ENCODE measurements around the gene ME3. TPM values are rescaled to one million over a fixed set of nuclear protein-coding genes. Genes with fewer than 3 reads are reported as not detected.

The ME3 gene
- total RNA-seq, 1 experiment from 2014 or later = 0.30 TPM

- RAD21 ChIA-PET (ENCODE audit: low non-redundant PET in 1 of 2, low total read pairs in 2 of 2, uncharacterized antibody in 2 of 2, unreplicated experiment in 2 of 2) = no interaction called here
- intact Hi-C loops (cut with micrococcal nuclease) = no loop called here
Observed at GRCh38 chr11:86644291-86644690, 28.1 kb downstream of the ME3 start.

More at GRCh38 chr11:86644291-86644690, 28.1 kb downstream of the ME3 start:
- POLR2A ChIA-PET = no interaction called here
- Histone ChIP-seq H3K27ac (ENCODE audit: low read depth, low read length) (no peak overlapping the region), H4K20me1 (ENCODE audit: insufficient read depth) (no peaks in the 10 kb centered on the region), H3K79me2 (ENCODE audit: insufficient read depth, low read length) (no peaks in the 10 kb centered on the region), H3K27me3 (ENCODE audit: insufficient read depth, low read length) (no peaks in the 10 kb centered on the region), H2AFZ (ENCODE audit: low read depth, low read length, poor library complexity, severe bottlenecking) (no peak overlapping the region), H3K36me3 (ENCODE audit: control insufficient read depth in 1 of 2, insufficient read depth in 2 of 2, low read length in 2 of 2) (no peaks in the 10 kb centered on the region), H3K9me3 (ENCODE audit: control insufficient read depth in 1 of 2, insufficient read depth in 1 of 2, low read depth in 1 of 2, low read length in 2 of 2) (no peaks in the 10 kb centered on the region), H3K9me2 (ENCODE audit: insufficient read depth) (no peaks in the 10 kb centered on the region), H3K9ac (ENCODE audit: low read length) (no peak overlapping the region), H3K4me2 (ENCODE audit: low read length) (no peak overlapping the region), H3K4me1 (ENCODE audit: control insufficient read depth in 1 of 2, insufficient read depth in 2 of 2, low read length in 2 of 2) (no peaks in the 10 kb centered on the region), H3K4me3 (replicated peaks in 1 of 2; ENCODE audit: low read depth in 1 of 2, low read length in 2 of 2) (no peak overlapping the region)
- BruUV-seq (replicated peaks) = no TSS peak
- CTCF ChIA-PET = no interaction called here
- ATAC-seq (no peak), DNase-seq (ENCODE audit: low read depth, low spot score) (no peak)
- no peak for TF ChIP-seq FOSL1 (IDR thresholded peaks at IDR 0.05; ENCODE audit: low read depth)
- TF ChIP-seq POLR2AphosphoS5 (IDR thresholded peaks at IDR 0.05; ENCODE audit: low read depth, low read length) = no peak
- TF ChIP-seq TCF7L2 (IDR thresholded peaks at IDR 0.05; ENCODE audit: borderline replicate concordance, extremely low read depth, insufficient read depth, insufficient read length) = no peak
- TF ChIP-seq ZFX (IDR thresholded peaks at IDR 0.05) = no peak
- TF ChIP-seq REST (IDR thresholded peaks at IDR 0.05; ENCODE audit: low read depth) = no peak
- TF ChIP-seq POLR2A (IDR thresholded peaks at IDR 0.05; ENCODE audit: borderline replicate concordance, extremely low read depth, insufficient read depth, insufficient read length) = no peak
- TF ChIP-seq YY1 (IDR thresholded peaks at IDR 0.05; ENCODE audit: extremely low read depth, insufficient replicate concordance, low read depth, low read length) = no peak
- no peak for TF ChIP-seq SP1 (IDR thresholded peaks at IDR 0.05; ENCODE audit: low read depth)
- TF ChIP-seq CBX3 (IDR thresholded peaks at IDR 0.05; ENCODE audit: low read depth) = no peak
- no peak for TF ChIP-seq JUND (IDR thresholded peaks at IDR 0.05)
- TF ChIP-seq CEBPB (IDR thresholded peaks at IDR 0.05; ENCODE audit: low read depth) = no peak
- TF ChIP-seq ZBTB33 (IDR thresholded peaks at IDR 0.05; ENCODE audit: extremely low read depth, insufficient replicate concordance, low read length) = no peak
- TF ChIP-seq EGR1 (IDR thresholded peaks at IDR 0.05; ENCODE audit: low read depth) = no peak
- no peak for TF ChIP-seq RAD21 (IDR thresholded peaks at IDR 0.05; ENCODE audit: low read depth)
- no peak for TF ChIP-seq CTCF (IDR thresholded peaks at IDR 0.05 in 2 of 3, conservative IDR thresholded peaks at IDR 0.05 in 1 of 3; ENCODE audit: borderline replicate concordance in 1 of 3, insufficient read depth in 1 of 3, low read depth in 2 of 3, low read length in 2 of 3)
- TF ChIP-seq SIN3A (IDR thresholded peaks at IDR 0.05; ENCODE audit: low read depth) = no peak
- TF ChIP-seq EZH2 (IDR thresholded peaks at IDR 0.05) = no peak

Measured in HCT116 (cell line).